AG04450 (cell line): ENCODE results near the gene ADAMTS16. TPM values are rescaled to one million over a fixed set of nuclear protein-coding genes. Genes with fewer than 3 reads are reported as not detected.

Experiments
- CTCF ChIA-PET: fragments of 300-600, 350-600 bp; formaldehyde crosslinking; extraction: SDS; loops from one replicate; lab custom pipeline; 2022; ENCODE audit warnings: antibody characterized with exemption, inconsistent platforms; lab: Charles Lee
- POLR2A ChIA-PET: fragments of 350-600 bp; formaldehyde crosslinking; extraction: SDS; loops from one replicate; lab custom pipeline; 2021; ENCODE audit warnings: antibody characterized with exemption, inconsistent platforms; lab: Yijun Ruan, JAX
- DNase-seq: peaks from one replicate; pipeline ENCODE4 v3.0.0-alpha.2; 2011; ENCODE audit warnings: low read depth, low spot score
- H3K27ac ChIP-seq: one replicate; pipeline ENCODE4 v1.5.1; 2012; ENCODE audit warnings: low read depth, low read length, control low read depth
- H3K27me3 ChIP-seq: one replicate; pipeline ENCODE4 v1.6.0; 2012; ENCODE audit warnings: low read length; ENCODE audit not compliant: control insufficient read depth, insufficient read depth
- H3K4me3 ChIP-seq: 2 replicates; pipeline ENCODE4 v1.5.1; 2011; ENCODE audit warnings: mild to moderate bottlenecking, low read depth, low read length, control low read depth
- H3K9me3 ChIP-seq: 2 replicates; pipeline ENCODE4 v1.5.1; 2012; ENCODE audit warnings: low read length; ENCODE audit not compliant: control insufficient read depth, insufficient read depth
- CTCF ChIP-seq: IDR thresholded peaks from 2 replicates; pipeline ENCODE4 v1.5.1; 2011; ENCODE audit warnings: low read depth, low read length, control low read depth, inconsistent platforms
- polyA plus RNA-seq: library from polyadenylated mRNA; depleted of rRNA; stranded (reverse); fragments of >200 nt; gene quantifications from 2 replicates; pipeline ENCODE4 v1.2.3, GENCODE V29; 2011

Gene ADAMTS16
- polyA plus RNA-seq, 1 experiment = 0.04 TPM

GRCh38 chr5:5320062-5320805 lies 180.1 kb downstream of the ADAMTS16 start:
- no peak for DNase-seq
- Histone ChIP-seq H3K27ac (no peak overlapping the region), H3K4me3 (no peak overlapping the region), H3K27me3 (no peaks in the 10 kb centered on the region), H3K9me3 (peaks cover 25% of the 10 kb centered on the region)
- ChIA-PET POLR2A (no interaction called here), CTCF (no interaction called here)
- TF ChIP-seq CTCF = no peak

GRCh38 chr5:5321137-5321536 lies 181.0 kb downstream of the ADAMTS16 start:
- Histone ChIP-seq H3K9me3 (peaks cover 34% of the 10 kb centered on the region), H3K27me3 (no peaks in the 10 kb centered on the region), H3K27ac (no peak overlapping the region), H3K4me3 (no peak overlapping the region)
- ChIA-PET POLR2A (no interaction called here), CTCF (no interaction called here)
- no peak for DNase-seq
- TF ChIP-seq CTCF = no peak

GRCh38 chr5:5323551-5323950 lies 183.4 kb downstream of the ADAMTS16 start:
- H3K27ac ChIP-seq = no peak overlapping the region
- ChIA-PET POLR2A (no interaction called here), CTCF (no interaction called here)
- no peaks in the 10 kb centered on the region for H3K27me3 ChIP-seq
- no peak for TF ChIP-seq CTCF
- no peak for DNase-seq
- H3K4me3 ChIP-seq = no peak overlapping the region
- peaks cover 39% of the 10 kb centered on the region for H3K9me3 ChIP-seq

GRCh38 chr5:5326115-5326758 lies 186.1 kb downstream of the ADAMTS16 start:
- ChIA-PET POLR2A (no interaction called here), CTCF (no interaction called here)
- no peaks in the 10 kb centered on the region for H3K27me3 ChIP-seq
- no peak overlapping the region for H3K27ac ChIP-seq
- H3K4me3 ChIP-seq = no peak overlapping the region
- TF ChIP-seq CTCF = no peak
- no peak for DNase-seq
- H3K9me3 ChIP-seq = peaks cover 30% of the 10 kb centered on the region

GRCh38 chr5:5327126-5327525 lies 187.0 kb downstream of the ADAMTS16 start:
- ChIA-PET POLR2A (no interaction called here), CTCF (no interaction called here)
- Histone ChIP-seq H3K27ac (no peak overlapping the region), H3K9me3 (peaks cover 34% of the 10 kb centered on the region), H3K27me3 (no peaks in the 10 kb centered on the region), H3K4me3 (no peak overlapping the region)
- DNase-seq = no peak
- no peak for TF ChIP-seq CTCF
